Left kidney (tissue), 8 donors: ENCODE data around the gene CXCL3. TPM values are rescaled to one million over a fixed set of nuclear protein-coding genes. Genes with fewer than 3 reads are reported as not detected.
"Not testable (repeated sequence)": the region's sequence is repeated elsewhere in the genome, so short reads cannot be mapped to it uniquely, and the experiment has no call there.

Experiments
- DNase-seq: peaks from one replicate; pipeline ENCODE4 v3.0.0-alpha.2; 2013
- long read RNA-seq, 8 donors: transcript quantifications; one replicate each; lab custom pipeline, GENCODE V29; 2026
- polyA plus RNA-seq: library from polyadenylated mRNA; unstranded; fragments of 120-200 nt; gene quantifications from one replicate; pipeline ENCODE4 v1.2.1, GENCODE V29; 2013; ENCODE audit not compliant: insufficient read length

CXCL3 gene
- 0.15 TPM for polyA plus RNA-seq
- long read RNA-seq, donor 1 = 0 reads
- long read RNA-seq, donor 2 = 0 reads
- long read RNA-seq, donor 3 = 0 reads
- long read RNA-seq, donor 4 = 0 reads
- long read RNA-seq, donor 5, partial matches to known transcripts = 0 of 1 reads
- long read RNA-seq, donor 5, other reads (novel, unspliced or antisense) = 0 of 1 reads
- long read RNA-seq, donor 6 = 0 reads
- long read RNA-seq, donor 7 = 0 reads
- long read RNA-seq, donor 8 = 0 reads

GRCh38 chr4:74038425-74039314 is at the start of gene CXCL3:
Gene CXCL3 (minus strand): TSS chr4:74038689. CDS start chr4:74038611, 78 bp downstream.
- peak; percentile 40 for DNase-seq

GRCh38 chr4:74087481-74087880 is 49.0 kb upstream of the CXCL3 start:
- DNase-seq = no peak

GRCh38 chr4:74085669-74086068 is 47.2 kb upstream of the CXCL3 start:
- no peak for DNase-seq

GRCh38 chr4:74084984-74085383 is 46.5 kb upstream of the CXCL3 start:
- DNase-seq = no peak

- no peak for DNase-seq
Measured at GRCh38 chr4:74083546-74083945, 45.1 kb upstream of the CXCL3 start.

- DNase-seq = no peak
Measured at GRCh38 chr4:74081035-74081434, 42.5 kb upstream of the CXCL3 start.

GRCh38 chr4:74080351-74080750 is 41.9 kb upstream of the CXCL3 start:
- DNase-seq = not testable (repeated sequence)

- not testable (repeated sequence) for DNase-seq
Measured at GRCh38 chr4:74079024-74079423, 40.5 kb upstream of the CXCL3 start.

- no peak for DNase-seq
Measured at GRCh38 chr4:74073358-74073757, 34.9 kb upstream of the CXCL3 start.

GRCh38 chr4:74072739-74073138 is 34.2 kb upstream of the CXCL3 start:
- no peak for DNase-seq

- DNase-seq = no peak
Measured at GRCh38 chr4:74067586-74067985, 29.1 kb upstream of the CXCL3 start.

GRCh38 chr4:74066232-74066631 is 27.7 kb upstream of the CXCL3 start:
- DNase-seq = no peak

GRCh38 chr4:74065115-74065642 is 26.7 kb upstream of the CXCL3 start:
- DNase-seq = no peak

GRCh38 chr4:74063859-74064258 is 25.4 kb upstream of the CXCL3 start:
- DNase-seq = no peak

GRCh38 chr4:74062953-74063352 is 24.5 kb upstream of the CXCL3 start:
- no peak for DNase-seq

- DNase-seq = no peak
Measured at GRCh38 chr4:74061430-74061829, 22.9 kb upstream of the CXCL3 start.

- no peak for DNase-seq
Measured at GRCh38 chr4:74059161-74059829, 20.8 kb upstream of the CXCL3 start.

- no peak for DNase-seq
Measured at GRCh38 chr4:74058048-74058651, 19.7 kb upstream of the CXCL3 start.

- DNase-seq = no peak
Measured at GRCh38 chr4:74057588-74057987, 19.1 kb upstream of the CXCL3 start.

- no peak for DNase-seq
Measured at GRCh38 chr4:74056858-74057562, 18.5 kb upstream of the CXCL3 start.

- DNase-seq = no peak
Measured at GRCh38 chr4:74056114-74056857, 17.8 kb upstream of the CXCL3 start.
